Measurements from ENCODE around the gene MREG.
"Not testable (repeated sequence)": the region's sequence is repeated elsewhere in the genome, so short reads cannot be mapped to it uniquely, and the experiment has no call there.

Gene MREG

GRCh38 chr2:215984661-215985060 is 28.7 kb downstream of the MREG start:
- no peak for DNase-seq

GRCh38 chr2:215983581-215984351 is 29.6 kb downstream of the MREG start:
- peak in 1 of 2 experiments; percentile 36 for DNase-seq

GRCh38 chr2:215982465-215982875 is 30.9 kb downstream of the MREG start:
- no peak for DNase-seq

- DNase-seq = no peak
Observed at GRCh38 chr2:215981115-215981514, 32.2 kb downstream of the MREG start.

- DNase-seq = no peak
Observed at GRCh38 chr2:215979620-215980019, 33.7 kb downstream of the MREG start.

GRCh38 chr2:215974700-215975429 is 38.5 kb downstream of the MREG start:
- no peak for DNase-seq

- DNase-seq = no peak
Observed at GRCh38 chr2:215973954-215974699, 39.2 kb downstream of the MREG start.

GRCh38 chr2:215973145-215973792 is 40.1 kb downstream of the MREG start:
- DNase-seq = no peak

GRCh38 chr2:215971671-215972070 is 41.7 kb downstream of the MREG start:
- no peak for DNase-seq

GRCh38 chr2:215970894-215971293 is 42.5 kb downstream of the MREG start:
- DNase-seq = not testable (repeated sequence)

GRCh38 chr2:215970425-215970824 is 42.9 kb downstream of the MREG start:
- DNase-seq = no peak

- DNase-seq = no peak
Observed at GRCh38 chr2:215969131-215969841, 44.1 kb downstream of the MREG start.

- no peak for DNase-seq
Observed at GRCh38 chr2:215968499-215968898, 44.9 kb downstream of the MREG start.

- DNase-seq = no peak
Observed at GRCh38 chr2:215967590-215968378, 45.6 kb downstream of the MREG start.

GRCh38 chr2:215966951-215967350 is 46.4 kb downstream of the MREG start:
- DNase-seq = no peak

GRCh38 chr2:215966274-215966673 is 47.1 kb downstream of the MREG start:
- DNase-seq = no peak

- DNase-seq = no peak
Observed at GRCh38 chr2:215965532-215966165, 47.7 kb downstream of the MREG start.

GRCh38 chr2:215961981-215962380 is 51.4 kb downstream of the MREG start:
- DNase-seq = peak in 1 of 2 experiments; percentile 42

- DNase-seq = no peak
Observed at GRCh38 chr2:215958257-215958656, 55.1 kb downstream of the MREG start.

GRCh38 chr2:215957354-215958122 is 55.8 kb downstream of the MREG start:
- not testable (repeated sequence) for DNase-seq

Measured in NCI-H524 (cell line).